OCI-LY7 (cell line): ENCODE data around the gene CAPNS1.

Experiments
- CTCF ChIP-seq: fragments of 200-600 bp; sonication (generic); conservative IDR thresholded peaks from 2 replicates; pipeline ENCODE4 v1.5.1; 2014; ENCODE audit warnings: mild to moderate bottlenecking, antibody characterized with exemption, low read length, moderate library complexity, mixed read lengths
- EZH2phosphoT487 ChIP-seq: fragments of 200-600 bp; sonication (generic); IDR thresholded peaks from 2 replicates; pipeline ENCODE4 v1.6.1; 2018; ENCODE audit warnings: low read depth, borderline replicate concordance, mild to moderate bottlenecking, mixed run types, antibody characterized with exemption, low read length, moderate library complexity, mixed read lengths

- no peak for TF ChIP-seq CTCF
- TF ChIP-seq EZH2phosphoT487, result no peak
These were observed 23.6 kb upstream of the CAPNS1 start for GRCh38 chr19:36116344-36116637.
